Fibroblast of lung (primary cell): ENCODE data around the gene VANGL1. TPM values are rescaled to one million over a fixed set of nuclear protein-coding genes. Genes with fewer than 3 reads are reported as not detected.

ENCODE experiments used
- DNase-seq, 2 donors: peaks; one replicate each; pipeline versions ENCODE4 v3.0.0 to v3.0.0-alpha.2; 2010; ENCODE audit warnings: low read depth in 2 of 2
- H2AFZ ChIP-seq: 2 replicates; pipeline ENCODE4 v1.5.1; 2012; ENCODE audit warnings: low read length, control low read depth, inconsistent platforms
- H3K27ac ChIP-seq: 2 replicates; pipeline ENCODE4 v1.5.1; 2011; ENCODE audit warnings: low read length, control low read depth; ENCODE audit not compliant: insufficient read depth
- H3K27me3 ChIP-seq: 2 replicates; pipeline ENCODE4 v1.5.1; 2011; ENCODE audit warnings: mild to moderate bottlenecking, low read length; ENCODE audit not compliant: control insufficient read depth, insufficient read depth
- H3K36me3 ChIP-seq: 2 replicates; pipeline ENCODE4 v1.5.1; 2011; ENCODE audit warnings: low read length; ENCODE audit not compliant: control insufficient read depth, insufficient read depth
- H3K4me1 ChIP-seq: 2 replicates; pipeline ENCODE4 v1.5.1; 2011; ENCODE audit warnings: low read length; ENCODE audit not compliant: control insufficient read depth, insufficient read depth; ENCODE audit errors: extremely low read depth
- H3K4me2 ChIP-seq: 2 replicates; pipeline ENCODE4 v1.5.1; 2011; ENCODE audit warnings: low read length, control low read depth; ENCODE audit not compliant: insufficient read depth; ENCODE audit errors: extremely low read depth
- H3K4me3 ChIP-seq, 4 experiments: fragments of 200-600 bp in 1 of 4; sonication (generic) in 1 of 4; replicated peaks in 1 of 4; 2 replicates each; pipeline ENCODE4 v1.5.1; 2011 to 2016; ENCODE audit warnings: low read length in 4 of 4, low read depth in 3 of 4, mild to moderate bottlenecking in 3 of 4, control low read depth in 2 of 4, inconsistent platforms in 1 of 4, mixed read lengths in 1 of 4; ENCODE audit not compliant: insufficient read depth in 1 of 4; ENCODE audit errors: control extremely low read depth in 1 of 4
- H3K79me2 ChIP-seq: 2 replicates; pipeline ENCODE4 v1.5.1; 2012; ENCODE audit warnings: mild to moderate bottlenecking, low read length, inconsistent platforms; ENCODE audit not compliant: control insufficient read depth, insufficient read depth
- H3K9ac ChIP-seq: 2 replicates; pipeline ENCODE4 v1.5.1; 2011; ENCODE audit warnings: mild to moderate bottlenecking, low read length, control low read depth; ENCODE audit not compliant: insufficient read depth
- H3K9me3 ChIP-seq: 2 replicates; pipeline ENCODE4 v1.5.1; 2012; ENCODE audit warnings: low read depth, low read length; ENCODE audit not compliant: control insufficient read depth, insufficient read depth
- H4K20me1 ChIP-seq: 2 replicates; pipeline ENCODE4 v1.5.1; 2011; ENCODE audit warnings: low read length; ENCODE audit not compliant: control insufficient read depth, insufficient read depth; ENCODE audit errors: extremely low read depth
- EZH2 ChIP-seq: IDR thresholded peaks from 2 replicates; pipeline ENCODE4 v1.5.1; 2012; ENCODE audit warnings: low read length, control low read depth, mild to moderate bottlenecking; ENCODE audit errors: missing control alignments
- polyA plus RNA-seq, 2 donors: library from polyadenylated mRNA; depleted of rRNA in 1 of 2; stranded (reverse) in 1 of 2; unstranded in 1 of 2; fragments of >200 nt; gene quantifications; 2 replicates each; pipeline ENCODE4 v1.2.1, GENCODE V29; 2011 to 2012; ENCODE audit warnings: missing spikeins in 1 of 2
- total RNA-seq: library from RNA; depleted of rRNA; stranded (reverse); fragments of >200 nt; gene quantifications from 2 replicates; pipeline ENCODE4 v1.2.1, GENCODE V29; 2014
- TF ChIP-seq, protein P1 (sequence below), 2 donors: IDR thresholded peaks in 1 of 2; conservative IDR thresholded peaks in 1 of 2; 1 replicate in 1 of 2; 2 replicates in 1 of 2; pipeline ENCODE4 v1.5.1; 2011 to 2012; ENCODE audit warnings: low read length in 2 of 2, control low read depth in 1 of 2, inconsistent platforms in 1 of 2, low read depth in 1 of 2, mild to moderate bottlenecking in 1 of 2

The VANGL1 gene
- total and polyA plus RNA-seq, 2 donors (not counting 1 experiment from before 2014, with no cell fraction given), result 8.1 to 10.7 TPM

DNA sequence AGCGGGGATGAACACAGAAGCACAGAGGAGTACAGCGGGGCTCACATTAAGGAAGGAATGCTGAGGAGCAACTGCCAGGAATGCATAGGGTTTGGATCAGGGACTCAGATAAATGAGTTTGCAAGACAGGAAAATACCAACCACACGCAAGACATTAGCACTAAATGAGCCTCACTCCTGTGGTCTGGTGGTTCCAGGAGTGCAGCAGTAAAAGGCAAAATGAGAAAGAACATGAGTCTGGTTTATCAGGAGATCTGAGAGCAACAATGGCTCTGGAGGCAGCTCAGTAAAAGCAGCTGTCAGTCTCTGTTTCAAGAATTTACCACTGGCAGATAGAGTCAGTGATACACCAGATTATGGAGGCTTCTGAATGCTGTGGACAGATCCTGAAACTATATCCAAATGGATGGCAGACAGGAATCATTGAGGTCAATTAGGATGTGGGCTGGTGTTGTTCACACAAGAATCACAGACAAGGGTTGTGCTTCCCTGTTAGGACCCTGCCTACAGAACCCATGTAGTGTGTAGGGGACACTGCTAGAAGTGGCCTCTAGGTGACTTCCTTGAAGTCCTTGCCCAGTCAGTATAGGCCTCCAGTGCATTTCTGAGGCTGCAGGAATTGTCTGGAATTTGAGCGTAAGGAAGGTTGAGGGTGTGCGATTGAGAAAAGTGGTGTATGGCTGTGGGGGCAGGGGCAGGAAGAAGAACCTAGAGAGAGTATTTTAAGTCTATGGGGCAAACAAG lies 76.4 kb downstream of the VANGL1 start:
- H2AFZ ChIP-seq, result no peak overlapping the region
- DNase-seq, result peak in 1 of 2 donors; percentile 50
- no peak for TF ChIP-seq EZH2
- TF ChIP-seq, protein P1, sequence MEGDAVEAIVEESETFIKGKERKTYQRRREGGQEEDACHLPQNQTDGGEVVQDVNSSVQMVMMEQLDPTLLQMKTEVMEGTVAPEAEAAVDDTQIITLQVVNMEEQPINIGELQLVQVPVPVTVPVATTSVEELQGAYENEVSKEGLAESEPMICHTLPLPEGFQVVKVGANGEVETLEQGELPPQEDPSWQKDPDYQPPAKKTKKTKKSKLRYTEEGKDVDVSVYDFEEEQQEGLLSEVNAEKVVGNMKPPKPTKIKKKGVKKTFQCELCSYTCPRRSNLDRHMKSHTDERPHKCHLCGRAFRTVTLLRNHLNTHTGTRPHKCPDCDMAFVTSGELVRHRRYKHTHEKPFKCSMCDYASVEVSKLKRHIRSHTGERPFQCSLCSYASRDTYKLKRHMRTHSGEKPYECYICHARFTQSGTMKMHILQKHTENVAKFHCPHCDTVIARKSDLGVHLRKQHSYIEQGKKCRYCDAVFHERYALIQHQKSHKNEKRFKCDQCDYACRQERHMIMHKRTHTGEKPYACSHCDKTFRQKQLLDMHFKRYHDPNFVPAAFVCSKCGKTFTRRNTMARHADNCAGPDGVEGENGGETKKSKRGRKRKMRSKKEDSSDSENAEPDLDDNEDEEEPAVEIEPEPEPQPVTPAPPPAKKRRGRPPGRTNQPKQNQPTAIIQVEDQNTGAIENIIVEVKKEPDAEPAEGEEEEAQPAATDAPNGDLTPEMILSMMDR (conservative IDR thresholded peaks at IDR 0.05 in 1 of 2, IDR thresholded peaks at IDR 0.05 in 1 of 2; ENCODE audit: low read depth in 1 of 2, low read length in 2 of 2), result no peak

DNA sequence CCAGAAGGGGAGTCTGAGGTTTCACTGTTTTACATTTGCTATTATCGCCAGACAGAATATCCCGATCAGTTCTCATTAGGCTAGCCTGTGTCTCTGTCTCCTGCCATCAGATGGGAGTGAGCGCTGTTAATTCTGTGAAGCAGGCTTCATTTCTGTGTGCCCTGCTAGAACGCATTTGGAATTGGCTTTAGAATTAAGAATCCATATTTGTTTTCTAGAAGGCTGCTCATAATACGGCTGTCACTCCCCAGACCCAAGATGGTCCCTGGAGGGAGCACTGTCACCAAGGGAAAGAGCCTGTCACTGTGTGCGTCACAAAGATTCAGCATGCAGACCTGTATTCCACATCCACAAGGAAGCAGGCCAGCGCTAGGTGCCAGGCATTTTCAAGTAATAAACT lies 77.5 kb downstream of the VANGL1 start:
- Histone ChIP-seq H3K4me2 (no peak overlapping the region), H3K4me3 (no peak overlapping the region), H3K27ac (no peak overlapping the region), H3K9me3 (no peaks in the 10 kb centered on the region), H3K36me3 (no peaks in the 10 kb centered on the region), H4K20me1 (no peaks in the 10 kb centered on the region), H3K79me2 (no peaks in the 10 kb centered on the region), H3K9ac (no peak overlapping the region), H3K27me3 (peaks cover 6% of the 10 kb centered on the region), H2AFZ (no peak overlapping the region), H3K4me1 (no peaks in the 10 kb centered on the region)
- TF ChIP-seq, protein P1 (conservative IDR thresholded peaks at IDR 0.05 in 1 of 2, IDR thresholded peaks at IDR 0.05 in 1 of 2; ENCODE audit: low read depth in 1 of 2, low read length in 2 of 2), result no peak
- no peak for TF ChIP-seq EZH2
- no peak for DNase-seq

More for the DNA sequence above, 76.4 kb downstream of the VANGL1 start:
- Histone ChIP-seq H4K20me1 (no peaks in the 10 kb centered on the region), H3K4me1 (no peaks in the 10 kb centered on the region), H3K4me3 (no peak overlapping the region), H3K27me3 (peaks cover 7% of the 10 kb centered on the region), H3K79me2 (no peaks in the 10 kb centered on the region), H3K9ac (no peak overlapping the region), H3K4me2 (no peak overlapping the region), H3K9me3 (no peaks in the 10 kb centered on the region), H3K27ac (no peak overlapping the region), H3K36me3 (no peaks in the 10 kb centered on the region)

DNA sequence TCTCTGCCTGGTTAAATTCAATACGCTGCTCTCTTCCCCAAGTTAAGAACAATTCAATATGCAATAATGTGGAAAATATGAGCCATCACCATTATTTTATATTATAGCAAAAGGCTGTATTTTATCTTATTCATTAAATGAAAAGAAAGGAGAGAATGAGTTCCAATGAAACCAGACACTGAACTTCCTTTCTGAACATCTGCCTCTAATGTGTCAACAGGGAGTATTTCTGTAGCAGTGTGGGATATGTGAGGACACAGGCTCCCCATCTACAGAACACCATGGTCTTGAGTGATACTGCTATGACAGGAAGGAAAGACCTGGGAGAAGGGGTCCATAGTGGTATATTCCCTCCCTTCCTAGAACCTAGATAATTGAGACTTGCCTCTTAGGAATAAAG lies 80.5 kb downstream of the VANGL1 start:
- Histone ChIP-seq H3K4me2 (no peak overlapping the region), H3K36me3 (no peaks in the 10 kb centered on the region), H3K27ac (no peak overlapping the region), H3K4me1 (peaks cover 8% of the 10 kb centered on the region), H3K27me3 (peaks cover 4% of the 10 kb centered on the region), H2AFZ (no peak overlapping the region), H3K4me3 (no peak overlapping the region), H3K79me2 (no peaks in the 10 kb centered on the region), H3K9ac (no peak overlapping the region), H3K9me3 (no peaks in the 10 kb centered on the region), H4K20me1 (no peaks in the 10 kb centered on the region)
- peak in 1 of 2 donors; percentile 15 for DNase-seq
- TF ChIP-seq, protein P1 (conservative IDR thresholded peaks at IDR 0.05 in 1 of 2, IDR thresholded peaks at IDR 0.05 in 1 of 2; ENCODE audit: low read depth in 1 of 2, low read length in 2 of 2), result no peak
